ENCODE data around the gene CITED2.
"Not testable (repeated sequence)": the region's sequence is repeated elsewhere in the genome, so short reads cannot be mapped to it uniquely, and the experiment has no call there.

Gene CITED2

GRCh38 chr6:139374357-139375225 is at the start of gene CITED2:
Gene CITED2 (minus strand): TSS chr6:139374648. CDS start chr6:139373944, 704 bp downstream.
- TF ChIP-seq CTCF (conservative IDR thresholded peaks at IDR 0.05): peak; percentile 13; the same call in 1 of the 2 replicates
- peak within 1 kb of the TSS; percentile 99 for H3K27ac ChIP-seq

- TF ChIP-seq CTCF (conservative IDR thresholded peaks at IDR 0.05): no peak
- no peak overlapping the region for H3K27ac ChIP-seq
These were observed 48.7 kb upstream of the CITED2 start for GRCh38 chr6:139423037-139423703.

- no peak overlapping the region for H3K27ac ChIP-seq
- TF ChIP-seq CTCF (conservative IDR thresholded peaks at IDR 0.05): no peak
These were observed 47.9 kb upstream of the CITED2 start for GRCh38 chr6:139422105-139423036.

GRCh38 chr6:139418481-139419132 is 44.2 kb upstream of the CITED2 start:
- no peak for TF ChIP-seq CTCF (conservative IDR thresholded peaks at IDR 0.05)
- H3K27ac ChIP-seq: no peak overlapping the region

- TF ChIP-seq CTCF (conservative IDR thresholded peaks at IDR 0.05): no peak
- H3K27ac ChIP-seq: no peak overlapping the region
These were observed 41.7 kb upstream of the CITED2 start for GRCh38 chr6:139416146-139416545.

GRCh38 chr6:139415365-139415764 is 40.9 kb upstream of the CITED2 start:
- H3K27ac ChIP-seq: no peak overlapping the region
- TF ChIP-seq CTCF (conservative IDR thresholded peaks at IDR 0.05): no peak

GRCh38 chr6:139412103-139412502 is 37.7 kb upstream of the CITED2 start:
- H3K27ac ChIP-seq: not testable (repeated sequence)

Data from VCaP (cell line).